GM18907 (cell line): ENCODE measurements around the gene THADA.

Experiments used
- ATAC-seq: cut with Tn5 transposase; IDR thresholded peaks from one replicate; pipeline ENCODE4 v1.9.1; 2021; ENCODE audit warnings: mild to moderate bottlenecking, moderate library complexity; ENCODE audit not compliant: unreplicated experiment

The THADA gene

GRCh38 chr2:43217228-43218154, 378.3 kb downstream of the THADA start:
- no peak for ATAC-seq

GRCh38 chr2:43216629-43217028, 379.2 kb downstream of the THADA start:
- no peak for ATAC-seq

- ATAC-seq, result no peak
Measured at GRCh38 chr2:43215673-43216255, 380.1 kb downstream of the THADA start.

GRCh38 chr2:43214253-43214652, 381.6 kb downstream of the THADA start:
- ATAC-seq, result no peak

- ATAC-seq, result no peak
Measured at GRCh38 chr2:43212931-43213330, 382.9 kb downstream of the THADA start.

- ATAC-seq, result no peak
Measured at GRCh38 chr2:43212216-43212835, 383.5 kb downstream of the THADA start.

GRCh38 chr2:43210467-43211303, 385.2 kb downstream of the THADA start:
- no peak for ATAC-seq

GRCh38 chr2:43210125-43210466, 385.7 kb downstream of the THADA start:
- ATAC-seq, result no peak

GRCh38 chr2:43209204-43209717, 386.6 kb downstream of the THADA start:
- ATAC-seq, result no peak

- no peak for ATAC-seq
Measured at GRCh38 chr2:43207553-43208300, 388.1 kb downstream of the THADA start.

- no peak for ATAC-seq
Measured at GRCh38 chr2:43206602-43207001, 389.2 kb downstream of the THADA start.

- ATAC-seq, result no peak
Measured at GRCh38 chr2:43203373-43203772, 392.5 kb downstream of the THADA start.

GRCh38 chr2:43202289-43202688, 393.5 kb downstream of the THADA start:
- no peak for ATAC-seq

GRCh38 chr2:43201497-43201896, 394.3 kb downstream of the THADA start:
- ATAC-seq, result no peak

- no peak for ATAC-seq
Measured at GRCh38 chr2:43201016-43201415, 394.8 kb downstream of the THADA start.

GRCh38 chr2:43199492-43200488, 396.0 kb downstream of the THADA start:
- no peak for ATAC-seq

- ATAC-seq, result no peak
Measured at GRCh38 chr2:43198263-43198662, 397.6 kb downstream of the THADA start.

- no peak for ATAC-seq
Measured at GRCh38 chr2:43197588-43197896, 398.3 kb downstream of the THADA start.
